Brain microvascular endothelial cell (primary cell): ENCODE results near the gene TSPAN8.

Source experiments
- DNase-seq: peaks from one replicate; pipeline ENCODE4 v3.0.0-alpha.2; 2020
- H3K27ac ChIP-seq: fragments of 250-450 bp; sonication (Bioruptor Pico); 2 replicates; pipeline ENCODE4 v1.5.1; 2020; ENCODE audit warnings: mild to moderate bottlenecking, moderate library complexity
- H3K27me3 ChIP-seq: fragments of 250-450 bp; sonication (Bioruptor Pico); replicated peaks from 2 replicates; pipeline ENCODE4 v1.5.1; 2020; ENCODE audit warnings: mild to moderate bottlenecking
- H3K36me3 ChIP-seq: fragments of 250-450 bp; sonication (Bioruptor Pico); replicated peaks from 2 replicates; pipeline ENCODE4 v1.5.1; 2020; ENCODE audit warnings: mild to moderate bottlenecking
- H3K4me3 ChIP-seq: 2 replicates; pipeline ENCODE4 v1.5.1; 2011; ENCODE audit warnings: low read depth, mild to moderate bottlenecking, control low read depth, low read length, moderate library complexity
- in situ Hi-C: cut with HindIII; loops from 2 replicates; pipeline ENCODE4 v1.10.0; 2017; ENCODE audit warnings: low sequenced_read_pairs, low pct_ligation_motif_present
- TF ChIP-seq, protein P1 (sequence below): IDR thresholded peaks from 2 replicates; pipeline ENCODE4 v1.5.1; 2011; ENCODE audit warnings: low read depth, mild to moderate bottlenecking, moderate library complexity, low read length, control low read depth, inconsistent platforms; ENCODE audit errors: missing control alignments

Gene TSPAN8

GRCh38 chr12:71107936-71108335, 49.9 kb downstream of the TSPAN8 start:
- in situ Hi-C loops, result no loop called here
- H3K36me3 ChIP-seq, result no peaks in the 10 kb centered on the region
- DNase-seq, result no peak
- no peaks in the 10 kb centered on the region for H3K27me3 ChIP-seq
- no peak overlapping the region for H3K4me3 ChIP-seq
- TF ChIP-seq, protein P1, sequence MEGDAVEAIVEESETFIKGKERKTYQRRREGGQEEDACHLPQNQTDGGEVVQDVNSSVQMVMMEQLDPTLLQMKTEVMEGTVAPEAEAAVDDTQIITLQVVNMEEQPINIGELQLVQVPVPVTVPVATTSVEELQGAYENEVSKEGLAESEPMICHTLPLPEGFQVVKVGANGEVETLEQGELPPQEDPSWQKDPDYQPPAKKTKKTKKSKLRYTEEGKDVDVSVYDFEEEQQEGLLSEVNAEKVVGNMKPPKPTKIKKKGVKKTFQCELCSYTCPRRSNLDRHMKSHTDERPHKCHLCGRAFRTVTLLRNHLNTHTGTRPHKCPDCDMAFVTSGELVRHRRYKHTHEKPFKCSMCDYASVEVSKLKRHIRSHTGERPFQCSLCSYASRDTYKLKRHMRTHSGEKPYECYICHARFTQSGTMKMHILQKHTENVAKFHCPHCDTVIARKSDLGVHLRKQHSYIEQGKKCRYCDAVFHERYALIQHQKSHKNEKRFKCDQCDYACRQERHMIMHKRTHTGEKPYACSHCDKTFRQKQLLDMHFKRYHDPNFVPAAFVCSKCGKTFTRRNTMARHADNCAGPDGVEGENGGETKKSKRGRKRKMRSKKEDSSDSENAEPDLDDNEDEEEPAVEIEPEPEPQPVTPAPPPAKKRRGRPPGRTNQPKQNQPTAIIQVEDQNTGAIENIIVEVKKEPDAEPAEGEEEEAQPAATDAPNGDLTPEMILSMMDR, result no peak
- no peak overlapping the region for H3K27ac ChIP-seq

DNA sequence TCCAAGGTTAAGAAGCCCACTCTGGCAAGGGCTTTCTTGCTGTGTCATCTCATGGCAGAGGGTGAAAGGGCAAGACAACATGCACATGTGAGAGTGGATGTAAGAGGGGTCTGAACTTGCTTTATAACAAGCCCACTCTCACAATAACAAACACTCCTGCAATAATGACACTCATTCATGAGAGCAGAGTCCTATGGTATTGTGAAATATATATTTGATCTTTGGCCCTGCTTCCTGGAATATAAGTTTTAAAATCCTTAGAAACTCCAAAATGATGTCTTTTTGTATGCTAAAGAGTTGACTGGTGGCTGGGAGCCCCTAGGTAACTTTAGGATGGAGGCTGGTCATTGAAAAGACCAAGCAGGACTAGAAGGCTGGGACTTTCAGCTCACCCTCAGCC, 51.8 kb downstream of the TSPAN8 start:
- Histone ChIP-seq H3K27ac (no peak overlapping the region), H3K27me3 (no peaks in the 10 kb centered on the region), H3K4me3 (no peak overlapping the region), H3K36me3 (no peaks in the 10 kb centered on the region)
- in situ Hi-C loops, result no loop called here
- no peak for DNase-seq
- TF ChIP-seq, protein P1, result no peak

DNA sequence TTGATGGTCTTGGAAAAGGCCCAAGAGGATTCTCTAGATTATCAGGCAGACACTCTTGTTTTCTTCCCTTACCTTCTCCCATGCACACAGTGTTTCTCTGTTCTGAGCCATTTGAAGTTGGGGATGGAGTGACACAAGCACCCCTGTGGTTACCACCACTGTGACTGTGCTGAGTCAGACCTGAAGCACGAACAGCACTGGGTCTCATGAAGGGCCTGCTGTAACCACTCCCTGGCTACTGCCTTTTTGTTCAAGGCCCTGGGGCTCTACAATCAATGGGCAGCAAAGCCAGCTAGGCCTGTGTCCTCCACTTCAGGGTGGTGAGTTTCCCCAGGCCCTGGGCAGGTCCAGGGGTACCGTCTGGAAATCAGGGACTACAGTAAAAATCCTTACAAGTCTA, 65.5 kb downstream of the TSPAN8 start:
- in situ Hi-C loops, result no loop called here
- peak; percentile 49 for DNase-seq
- TF ChIP-seq, protein P1, result no peak
- no peak overlapping the region for H3K27ac ChIP-seq
- no peaks in the 10 kb centered on the region for H3K27me3 ChIP-seq
- H3K36me3 ChIP-seq, result no peaks in the 10 kb centered on the region
- no peak overlapping the region for H3K4me3 ChIP-seq

DNA sequence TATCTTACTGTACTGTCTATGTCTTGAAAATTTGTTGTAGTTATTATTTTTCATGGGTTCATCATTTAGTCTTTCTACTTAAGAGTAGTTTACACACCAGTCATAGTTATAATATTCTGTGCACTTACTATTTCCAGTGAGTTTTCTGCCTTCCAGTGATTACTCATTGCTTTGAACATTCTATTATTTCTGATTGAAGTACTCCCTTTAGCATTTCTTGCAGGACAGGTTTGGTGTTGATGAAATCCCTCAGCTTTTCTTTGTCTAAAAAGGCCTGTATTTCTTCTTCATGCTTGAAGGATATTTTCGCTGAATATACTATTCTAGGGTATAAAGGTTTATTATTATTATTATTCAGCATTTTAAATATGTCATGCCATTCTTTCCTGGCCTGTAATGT, 66.8 kb downstream of the TSPAN8 start:
- DNase-seq, result no peak
- H3K36me3 ChIP-seq, result no peaks in the 10 kb centered on the region

GRCh38 chr12:71085575-71085974, 72.2 kb downstream of the TSPAN8 start:
- Histone ChIP-seq H3K27me3 (no peaks in the 10 kb centered on the region), H3K4me3 (no peak overlapping the region), H3K27ac (no peak overlapping the region), H3K36me3 (no peaks in the 10 kb centered on the region)
- TF ChIP-seq, protein P1, result no peak
- DNase-seq, result no peak
- in situ Hi-C loops, result no loop called here

More for the DNA sequence above, 66.8 kb downstream of the TSPAN8 start:
- H3K27me3 ChIP-seq, result no peaks in the 10 kb centered on the region
- TF ChIP-seq, protein P1, result no peak
- in situ Hi-C loops, result no loop called here
- no peak overlapping the region for H3K27ac ChIP-seq
- no peak overlapping the region for H3K4me3 ChIP-seq

DNA sequence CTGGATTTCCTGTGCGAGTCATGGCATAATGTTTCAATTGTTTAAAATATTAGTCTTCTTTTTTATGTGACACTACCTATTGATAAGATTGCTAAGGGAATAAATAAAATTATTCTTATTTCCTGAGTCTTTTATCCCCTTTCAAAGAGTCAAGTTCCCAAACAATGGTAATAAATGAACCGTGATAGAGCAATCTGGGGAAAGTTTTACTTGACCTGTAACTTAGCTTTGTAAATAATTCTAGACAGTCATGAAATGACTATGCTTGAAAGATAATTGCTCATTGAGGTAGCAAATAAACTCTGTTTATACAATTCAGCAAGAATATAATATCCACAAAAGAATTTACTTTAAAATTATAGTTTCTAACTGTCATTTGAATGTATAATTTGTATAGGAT, 82.1 kb downstream of the TSPAN8 start:
- TF ChIP-seq, protein P1, result no peak
- H3K4me3 ChIP-seq, result no peak overlapping the region
- DNase-seq, result no peak
- no peaks in the 10 kb centered on the region for H3K36me3 ChIP-seq
- in situ Hi-C loops, result no loop called here
- H3K27me3 ChIP-seq, result no peaks in the 10 kb centered on the region
- H3K27ac ChIP-seq, result no peak overlapping the region
